Measurements from ENCODE around the gene ASIC2. TPM values are rescaled to one million over a fixed set of nuclear protein-coding genes. Genes with fewer than 3 reads are reported as not detected.

ASIC2 gene
- total RNA-seq, 1 experiment from 2014 or later = 4.1 TPM

- ChIA-PET CTCF (no interaction called here), POLR2A (no interaction called here)
- Histone ChIP-seq H3K27ac (ENCODE audit: low read length) (no peak overlapping the region), H3K36me3 (ENCODE audit: control insufficient read depth, insufficient read depth, low read length) (no peaks in the 10 kb centered on the region), H3K9me3 (ENCODE audit: control insufficient read depth, insufficient read depth, low read depth, low read length) (no peaks in the 10 kb centered on the region), H3K27me3 (ENCODE audit: control insufficient read depth, insufficient read depth, low read length) (no peaks in the 10 kb centered on the region), H3K4me1 (ENCODE audit: control insufficient read depth, insufficient read depth, low read length) (no peaks in the 10 kb centered on the region), H3K4me3 (ENCODE audit: low read depth in 2 of 2, low read length in 2 of 2) (no peak overlapping the region)
- no peak for TF ChIP-seq TCF7L2 (IDR thresholded peaks at IDR 0.05; ENCODE audit: low read depth, low read length)
- no peak for TF ChIP-seq SIN3A (IDR thresholded peaks at IDR 0.05; ENCODE audit: borderline replicate concordance, insufficient read depth, low read depth, low read length)
- no peak for TF ChIP-seq REST (IDR thresholded peaks at IDR 0.05; ENCODE audit: insufficient read depth in 1 of 2, low read depth in 2 of 2, low read length in 1 of 2)
- TF ChIP-seq POLR2AphosphoS5 (IDR thresholded peaks at IDR 0.05; ENCODE audit: low read depth, low read length) = no peak
- TF ChIP-seq CTCF (IDR thresholded peaks at IDR 0.05) = no peak
- intact Hi-C loops (cut with micrococcal nuclease; ENCODE audit: unreplicated experiment) (loop anchor here (10.0 kb wide), 1 partner anchor 501 kb away; no protein-coding TSS in a partner anchor), in situ Hi-C loops (cut with HindIII; ENCODE audit: low pct_unique_long_range_greater_than_20kb, low sequenced_read_pairs) (no loop called here)
- ATAC-seq (no peak), DNase-seq (ENCODE audit: low read depth, low spot score) (no peak)
- BruUV-seq (replicated peaks) = no TSS peak
These were observed 269.3 kb downstream of the ASIC2 start for GRCh38 chr17:33023790-33024189.

- no TSS peak for BruUV-seq (replicated peaks)
- Histone ChIP-seq H3K4me3 (ENCODE audit: low read depth in 2 of 2, low read length in 2 of 2) (no peak overlapping the region), H3K9me3 (ENCODE audit: control insufficient read depth, insufficient read depth, low read depth, low read length) (no peaks in the 10 kb centered on the region), H3K4me1 (ENCODE audit: control insufficient read depth, insufficient read depth, low read length) (no peaks in the 10 kb centered on the region), H3K36me3 (ENCODE audit: control insufficient read depth, insufficient read depth, low read length) (no peaks in the 10 kb centered on the region), H3K27ac (ENCODE audit: low read length) (no peak overlapping the region), H3K27me3 (ENCODE audit: control insufficient read depth, insufficient read depth, low read length) (no peaks in the 10 kb centered on the region)
- CTCF ChIA-PET = no interaction called here
- POLR2A ChIA-PET = no interaction called here
- in situ Hi-C loops (cut with HindIII; ENCODE audit: low pct_unique_long_range_greater_than_20kb, low sequenced_read_pairs) = no loop called here
- ATAC-seq = no peak
- no peak for TF ChIP-seq TCF7L2 (IDR thresholded peaks at IDR 0.05; ENCODE audit: low read depth, low read length)
- TF ChIP-seq POLR2AphosphoS5 (IDR thresholded peaks at IDR 0.05; ENCODE audit: low read depth, low read length) = no peak
- no peak for TF ChIP-seq SIN3A (IDR thresholded peaks at IDR 0.05; ENCODE audit: borderline replicate concordance, insufficient read depth, low read depth, low read length)
- TF ChIP-seq REST (IDR thresholded peaks at IDR 0.05; ENCODE audit: insufficient read depth in 1 of 2, low read depth in 2 of 2, low read length in 1 of 2) = no peak
- TF ChIP-seq CTCF (IDR thresholded peaks at IDR 0.05) = no peak
- intact Hi-C loops (cut with micrococcal nuclease; ENCODE audit: unreplicated experiment) = loop anchor here (10.0 kb wide), 1 partner anchor 503 kb away; no protein-coding TSS in a partner anchor
- no peak for DNase-seq (ENCODE audit: low read depth, low spot score)
These were observed 271.2 kb downstream of the ASIC2 start for GRCh38 chr17:33021731-33022408.

Measured in Panc1 (cell line).